GM19328 (cell line): Measurements from ENCODE around the gene MACROD2.
"Not testable (repeated sequence)": the region's sequence is repeated elsewhere in the genome, so short reads cannot be mapped to it uniquely, and the experiment has no call there.

ENCODE experiments used
- ATAC-seq: cut with Tn5 transposase; IDR thresholded peaks from one replicate; pipeline ENCODE4 v1.9.1; 2021; ENCODE audit warnings: mild to moderate bottlenecking, moderate library complexity; ENCODE audit not compliant: unreplicated experiment

MACROD2 gene

DNA sequence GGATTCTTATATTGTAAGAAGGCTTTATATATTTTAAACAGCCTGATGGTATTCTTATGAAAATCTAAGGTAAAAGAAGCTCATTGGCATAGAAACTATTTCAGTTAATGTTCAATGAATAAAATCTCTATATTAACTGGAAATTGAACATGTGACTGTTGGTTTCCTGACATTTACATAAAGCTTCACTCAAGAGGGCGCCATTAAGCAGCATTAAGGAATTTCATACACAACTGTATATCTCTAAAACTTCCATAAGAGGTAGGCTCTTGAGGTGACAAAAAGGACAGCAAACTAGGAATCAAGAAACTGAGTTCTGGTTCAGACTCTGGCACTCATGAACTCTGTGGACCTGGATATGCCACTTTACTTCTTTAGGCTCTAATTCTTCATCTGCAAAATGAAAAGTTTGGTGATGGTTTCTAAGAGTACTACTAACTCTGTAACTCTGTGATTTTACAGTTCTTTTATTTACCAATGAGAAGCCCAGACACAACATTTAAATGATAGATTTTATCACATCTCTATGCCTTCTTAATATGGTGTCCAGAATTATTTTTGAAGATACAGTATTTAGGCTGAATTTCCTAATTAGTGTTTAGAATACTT lies 194.6 kb downstream of the MACROD2 start:
- no peak for ATAC-seq

DNA sequence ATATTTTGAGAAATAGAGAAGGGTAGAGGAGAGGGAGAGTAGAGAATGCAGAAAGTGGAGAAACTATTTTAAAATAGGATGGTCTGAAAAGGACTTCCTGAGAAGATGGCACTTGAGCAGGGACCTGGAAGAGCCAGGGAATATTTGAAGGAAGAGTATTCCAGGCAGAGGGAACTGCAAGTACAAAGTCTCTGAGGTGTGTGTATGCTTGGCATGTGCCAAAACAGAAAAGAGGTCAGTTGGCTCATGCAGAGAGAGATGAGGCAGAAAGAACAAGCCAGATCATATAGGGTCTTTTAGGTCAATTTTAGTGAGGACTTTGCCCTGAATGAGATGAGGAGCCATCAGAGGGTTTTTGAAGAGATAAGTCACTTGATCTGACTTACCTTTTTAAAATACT lies 196.2 kb downstream of the MACROD2 start:
- no peak for ATAC-seq

DNA sequence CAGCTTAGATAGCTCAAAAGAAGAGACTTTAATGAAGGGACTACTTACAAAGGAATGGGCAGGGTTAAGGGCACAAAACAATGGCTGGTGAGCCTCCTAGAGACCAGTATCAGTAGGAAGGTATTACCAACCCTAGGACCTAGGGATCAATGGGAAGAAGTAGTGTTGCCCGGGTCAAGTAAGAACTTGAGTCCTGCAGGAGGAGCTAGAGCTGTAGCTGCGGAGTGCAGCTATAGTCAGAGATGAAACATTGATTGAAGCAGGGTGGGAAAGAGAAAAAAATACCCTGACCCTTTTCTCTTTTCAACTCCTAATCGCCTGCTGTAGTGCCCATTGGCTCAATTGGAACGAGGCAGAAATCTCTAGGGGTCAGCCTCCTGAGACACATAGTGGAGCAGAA lies 198.1 kb downstream of the MACROD2 start:
- no peak for ATAC-seq

DNA sequence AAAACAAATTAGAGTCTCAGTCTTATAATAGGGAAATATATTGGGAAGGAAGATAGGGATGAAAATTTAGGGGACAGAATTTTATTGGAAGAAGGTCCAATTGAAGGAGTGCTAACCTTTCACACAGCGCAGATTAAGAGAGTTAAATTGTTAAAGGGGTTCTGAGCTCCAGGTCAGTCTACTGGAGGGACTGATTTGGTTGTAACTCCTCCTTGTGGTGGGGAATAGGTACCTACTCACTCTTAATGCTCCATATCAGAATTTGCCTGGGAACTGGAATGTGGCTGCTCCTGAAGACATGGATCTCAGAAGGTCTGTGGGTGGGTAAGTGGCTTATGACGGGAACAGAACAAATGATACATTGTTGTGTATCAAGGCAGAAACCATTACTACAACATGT lies 198.6 kb downstream of the MACROD2 start:
- ATAC-seq = no peak

DNA sequence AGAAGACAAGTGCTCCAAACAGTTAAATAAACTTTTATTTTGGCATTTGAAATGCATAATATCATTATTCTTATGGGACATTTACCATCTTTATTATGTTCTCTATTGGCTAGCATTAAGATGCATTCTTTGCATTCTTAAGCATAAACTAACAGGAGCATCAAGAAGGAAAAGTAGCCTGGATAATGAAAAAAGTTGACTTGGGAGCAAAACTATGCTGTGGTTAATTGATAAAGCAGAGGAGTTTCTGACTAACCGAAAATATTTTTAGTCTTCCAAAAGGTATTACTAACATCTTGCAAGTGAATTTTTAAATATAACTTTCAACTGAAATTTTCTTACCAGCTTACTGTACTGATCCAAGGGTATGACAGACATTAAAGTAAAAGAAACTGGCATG lies 201.8 kb downstream of the MACROD2 start:
- ATAC-seq = no peak

DNA sequence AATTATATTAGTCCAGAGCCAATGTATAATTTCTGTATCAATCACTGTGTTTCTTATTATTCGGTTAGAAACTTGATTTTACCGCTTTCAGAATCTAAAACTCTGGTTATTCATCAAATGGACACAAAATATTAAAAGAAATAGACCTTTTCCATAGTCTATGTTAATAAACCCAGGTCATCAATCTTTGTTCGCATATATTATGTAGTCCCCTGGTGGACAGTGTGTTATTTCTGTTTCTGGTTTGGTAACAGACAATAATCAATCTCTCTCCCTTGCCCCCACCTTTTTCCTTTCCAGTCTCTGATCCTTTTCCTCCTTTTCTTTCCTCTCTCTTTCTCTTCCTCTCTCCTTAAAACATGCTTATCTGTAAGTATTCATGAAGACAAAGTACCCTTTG lies 203.1 kb downstream of the MACROD2 start:
- no peak for ATAC-seq

DNA sequence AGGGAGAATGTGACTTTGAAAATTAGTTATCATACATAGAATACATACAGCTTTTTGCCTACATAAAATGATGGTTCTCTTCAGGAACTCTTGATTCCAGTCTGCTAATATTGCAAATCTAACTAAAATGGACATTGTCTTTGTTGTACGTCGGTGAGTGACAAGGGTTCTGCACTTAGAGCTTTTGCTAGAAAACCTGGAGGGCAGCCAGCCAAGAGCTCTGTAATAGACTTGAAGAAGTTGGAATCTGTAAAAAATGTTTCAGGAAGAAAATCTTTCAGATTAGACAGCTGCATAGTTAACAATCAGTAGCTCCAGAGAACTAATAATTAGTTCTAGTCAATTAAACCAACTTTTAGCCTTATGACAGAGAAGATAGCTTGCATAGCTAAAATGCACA lies 203.8 kb downstream of the MACROD2 start:
- ATAC-seq = no peak

DNA sequence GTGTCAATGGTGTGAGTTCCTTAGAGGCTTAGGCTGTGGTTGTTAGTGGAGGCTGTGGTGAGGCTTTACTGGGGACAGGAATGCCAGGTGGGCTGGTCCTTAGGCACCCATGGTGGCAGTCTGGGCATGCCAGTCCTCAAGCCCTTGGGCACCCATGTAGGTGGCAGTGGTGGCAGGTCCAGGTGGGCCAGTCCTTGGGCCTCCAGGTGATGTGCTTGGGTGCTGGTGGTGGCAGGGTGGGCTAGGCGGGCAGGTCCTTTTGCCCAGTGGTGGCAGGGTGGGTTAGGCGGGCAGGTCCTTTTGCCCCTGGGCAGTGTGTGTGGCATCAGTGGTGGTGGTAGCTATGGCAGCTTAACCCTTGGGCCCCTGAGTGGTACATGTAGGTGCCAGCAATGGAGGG lies 208.3 kb downstream of the MACROD2 start:
- ATAC-seq = no peak

DNA sequence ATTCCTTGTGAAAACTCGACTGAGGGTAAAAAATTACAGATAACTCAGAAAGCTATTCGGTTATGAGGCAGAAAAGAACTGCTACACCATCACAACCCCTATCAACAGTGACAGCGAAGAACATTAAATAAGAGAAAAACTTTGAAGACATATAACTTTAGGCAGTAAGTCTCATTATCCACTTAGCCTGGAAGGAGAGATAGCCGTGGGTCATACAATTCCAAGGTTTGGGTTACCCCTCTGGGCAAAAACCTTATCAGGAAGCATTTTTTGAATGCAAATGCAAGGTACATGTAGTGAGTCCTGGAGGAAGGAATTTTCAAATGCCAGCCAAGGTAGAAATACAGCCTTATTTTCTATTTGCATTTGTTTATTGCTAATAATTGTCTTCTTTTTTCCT lies 212.3 kb downstream of the MACROD2 start:
- no peak for ATAC-seq

DNA sequence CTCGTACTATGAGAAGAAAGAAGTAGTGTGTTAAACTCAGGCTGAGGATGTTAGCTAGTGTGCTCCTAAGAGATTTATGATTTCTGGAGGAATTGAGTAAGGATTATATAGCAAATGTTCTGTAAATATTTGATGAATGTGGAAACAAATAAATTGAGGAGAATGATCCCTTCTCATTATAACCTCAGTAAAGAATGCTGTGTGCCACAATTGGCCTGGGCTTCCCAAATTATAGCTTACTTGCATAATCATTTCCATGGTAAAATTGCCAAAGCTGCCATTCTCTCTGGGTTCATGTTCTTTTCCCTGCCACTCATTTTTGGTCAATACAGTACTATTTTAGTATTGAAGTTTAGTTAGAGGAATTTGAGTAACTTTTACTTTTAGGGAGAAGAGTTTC lies 213.6 kb downstream of the MACROD2 start:
- no peak for ATAC-seq

DNA sequence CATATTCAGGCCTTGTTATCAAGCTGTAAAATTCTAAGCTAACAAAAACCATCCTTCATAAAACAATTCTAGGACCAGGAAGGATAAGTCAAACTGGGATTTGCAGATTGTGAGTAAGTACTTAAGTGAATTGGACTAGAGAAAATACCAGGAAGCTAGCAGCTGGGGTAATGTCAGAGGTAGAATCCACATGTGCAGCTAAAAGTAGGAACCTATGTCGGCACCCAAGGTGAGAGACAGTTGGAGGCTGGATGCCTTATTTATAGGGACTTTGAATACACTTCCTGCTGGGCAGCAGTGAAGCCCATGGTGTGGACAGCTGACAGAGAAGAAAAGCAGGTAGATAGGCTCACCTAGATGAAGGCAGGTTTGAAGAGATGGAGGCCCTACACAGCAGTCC lies 214.8 kb downstream of the MACROD2 start:
- ATAC-seq = no peak

DNA sequence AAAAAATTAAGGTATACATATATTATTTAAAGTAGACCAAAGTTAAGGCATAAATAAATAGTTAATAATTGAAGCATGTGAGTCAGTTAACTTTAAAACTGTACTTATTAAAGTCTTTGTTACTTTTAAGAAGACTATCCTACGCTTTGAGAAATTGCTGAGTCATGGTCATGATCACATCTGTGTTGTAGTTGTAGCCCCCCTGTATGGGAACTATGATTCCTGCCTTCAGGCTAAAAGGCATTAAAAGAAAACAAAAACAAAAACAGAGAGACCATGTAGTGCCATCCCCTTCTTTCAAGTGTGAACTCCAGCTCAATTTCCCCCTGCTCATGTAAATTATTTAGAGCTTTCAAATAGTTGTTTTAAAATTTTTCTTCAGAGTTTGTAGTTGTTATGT lies 218.7 kb downstream of the MACROD2 start:
- ATAC-seq = no peak

DNA sequence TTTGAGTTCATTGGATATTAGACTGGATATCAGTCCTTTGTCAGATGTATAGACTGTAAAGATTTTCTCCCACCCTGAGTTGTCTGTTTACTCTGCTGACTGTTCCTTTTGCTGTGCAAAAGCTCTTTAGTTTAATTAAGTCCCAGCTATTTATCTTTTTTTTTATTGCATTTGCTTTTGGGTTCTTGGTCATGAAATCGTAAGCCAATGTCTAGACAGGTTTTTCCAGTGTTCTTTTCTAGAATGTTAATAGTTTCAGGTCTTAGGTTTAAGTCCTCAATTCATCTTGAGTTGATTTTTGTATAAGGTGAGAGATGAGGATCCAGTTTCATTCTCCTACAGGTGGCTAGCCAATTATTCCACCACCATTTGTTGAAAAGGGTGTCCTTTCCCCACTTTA lies 220.6 kb downstream of the MACROD2 start:
- ATAC-seq = not testable (repeated sequence)

DNA sequence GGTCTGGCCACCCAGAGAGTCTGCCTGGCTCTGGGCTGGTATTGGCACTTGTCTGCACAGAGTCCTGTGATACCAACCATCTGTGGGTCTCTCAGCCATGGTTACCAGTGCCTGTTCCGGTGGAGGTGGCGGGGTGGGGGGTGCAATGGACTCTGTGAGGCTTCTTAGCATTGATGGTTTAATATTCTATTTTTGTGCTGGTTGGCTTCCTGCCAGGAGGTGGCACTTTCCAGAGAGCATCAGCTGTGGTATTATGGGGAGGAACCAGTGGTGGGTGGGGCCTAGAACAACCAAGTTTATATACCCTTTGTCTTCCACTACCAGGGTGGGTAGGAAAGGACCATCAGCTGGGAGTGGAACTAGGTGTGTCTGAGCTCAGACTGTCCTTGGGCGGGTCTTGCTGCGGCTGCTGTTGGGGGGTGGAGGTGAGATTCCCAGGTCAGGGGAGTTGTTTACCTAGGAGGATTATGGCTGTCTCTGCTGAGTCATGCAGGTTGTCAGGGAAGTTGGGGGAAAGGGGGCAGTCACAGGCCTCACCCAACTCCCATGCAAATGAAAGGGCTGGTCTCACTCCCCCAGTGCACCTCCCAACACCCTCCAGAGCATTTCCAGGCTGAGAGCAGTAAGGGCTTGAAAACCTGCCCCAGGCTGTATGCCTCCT lies 224.6 kb downstream of the MACROD2 start:
- ATAC-seq = no peak

DNA sequence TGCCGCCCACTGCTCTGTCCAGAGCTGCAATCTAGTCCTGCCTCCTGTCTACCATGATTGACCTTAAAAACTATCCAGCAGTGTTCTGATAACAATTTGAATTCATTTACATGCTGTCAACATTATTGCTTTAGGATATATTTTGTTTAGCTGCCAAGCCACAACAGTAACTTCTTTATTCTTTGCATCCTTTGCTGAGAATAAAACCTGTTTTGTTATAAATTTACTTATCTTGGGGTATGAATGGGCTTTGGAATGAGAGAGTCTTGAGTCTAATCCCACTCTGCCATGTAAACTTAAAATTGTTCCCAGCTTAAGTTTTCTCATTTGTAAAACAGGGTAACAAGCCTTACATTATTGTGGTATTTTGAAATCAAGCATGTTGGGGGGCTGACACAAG lies 225.7 kb downstream of the MACROD2 start:
- no peak for ATAC-seq

DNA sequence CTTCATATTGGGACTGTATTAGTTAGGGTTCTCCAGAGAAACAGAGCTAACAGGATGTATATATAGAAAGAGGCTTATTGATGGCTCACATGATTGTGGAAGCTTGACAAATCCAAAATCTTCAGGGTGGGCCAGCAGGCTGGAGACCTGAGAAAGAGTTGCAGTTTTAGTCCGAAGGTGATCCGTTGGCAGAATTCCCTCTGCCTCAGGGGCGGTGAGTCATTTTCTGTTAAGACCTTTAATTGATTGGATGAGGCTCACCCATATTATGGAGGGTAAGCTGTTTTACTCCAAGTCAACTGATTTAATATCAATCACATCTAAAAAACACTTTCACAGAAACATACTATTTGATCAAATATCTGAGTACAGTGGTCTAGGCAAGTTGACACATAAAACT lies 228.5 kb downstream of the MACROD2 start:
- ATAC-seq = no peak

DNA sequence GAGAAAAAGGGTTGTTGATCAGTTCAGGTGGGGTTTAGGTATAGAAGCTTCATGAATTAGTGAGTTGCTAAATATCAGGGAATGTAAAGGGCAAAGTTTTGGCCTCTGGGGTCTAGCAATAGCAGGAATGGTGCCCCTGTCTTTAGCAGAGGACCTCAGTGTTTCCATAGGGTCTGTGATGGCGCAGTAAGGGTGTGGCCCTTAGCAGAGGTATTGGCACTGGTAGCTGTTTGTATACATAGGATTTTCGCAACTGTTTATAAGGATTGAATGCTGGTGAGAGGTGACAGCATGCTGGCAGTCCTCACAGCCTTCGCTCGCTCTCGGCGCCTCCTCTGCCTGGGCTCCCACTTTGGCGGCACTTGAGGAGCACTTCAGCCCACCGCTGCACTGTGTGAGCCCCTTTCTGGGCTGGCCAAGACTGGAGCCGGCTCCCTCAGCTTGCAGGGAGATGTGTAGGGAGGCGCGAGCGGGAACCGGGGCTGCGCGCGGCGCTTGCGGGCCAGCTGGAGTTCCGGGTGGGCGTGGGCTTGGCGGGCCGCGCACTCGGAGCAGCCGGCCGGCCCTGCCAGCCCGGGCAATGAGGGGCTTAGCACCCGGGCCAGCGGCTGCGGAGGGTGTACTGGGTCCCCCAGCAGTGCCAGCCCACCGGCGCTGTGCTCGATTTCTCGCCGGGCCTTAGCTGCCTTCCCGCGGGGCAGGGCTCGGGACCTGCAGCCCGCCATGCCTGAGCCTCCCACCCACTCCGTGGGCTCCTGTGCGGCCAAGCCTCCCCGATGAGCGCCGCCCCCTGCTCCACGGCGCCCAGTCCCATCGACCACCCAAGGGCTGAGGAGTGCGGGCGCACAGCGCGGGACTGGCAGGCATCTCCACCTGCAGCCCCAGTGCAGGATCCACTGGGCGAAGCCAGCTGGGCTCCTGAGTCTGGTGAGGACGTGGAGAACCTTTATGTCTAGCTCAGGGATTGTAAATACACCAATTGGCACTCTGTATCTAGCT lies 231.0 kb downstream of the MACROD2 start:
- not testable (repeated sequence) for ATAC-seq

DNA sequence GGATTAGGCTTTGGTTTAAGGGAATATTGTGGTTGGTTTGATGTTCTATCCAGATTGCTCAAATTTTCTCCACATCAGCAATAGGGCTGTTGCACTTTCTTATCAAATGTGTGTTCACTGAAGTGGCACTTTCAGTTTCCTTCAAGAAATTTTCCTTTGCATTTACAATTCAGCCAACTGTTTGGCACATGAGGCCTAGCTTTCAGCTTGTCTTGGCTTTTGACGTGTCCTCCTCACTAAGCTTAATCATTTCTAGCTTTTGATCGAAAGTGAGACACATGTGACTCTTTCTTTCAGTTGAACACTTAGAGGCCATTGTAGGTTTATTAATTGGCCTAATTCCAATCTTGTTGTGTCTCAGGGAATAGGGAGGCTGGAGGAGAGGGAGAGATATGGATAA lies 237.3 kb downstream of the MACROD2 start:
- ATAC-seq = no peak

DNA sequence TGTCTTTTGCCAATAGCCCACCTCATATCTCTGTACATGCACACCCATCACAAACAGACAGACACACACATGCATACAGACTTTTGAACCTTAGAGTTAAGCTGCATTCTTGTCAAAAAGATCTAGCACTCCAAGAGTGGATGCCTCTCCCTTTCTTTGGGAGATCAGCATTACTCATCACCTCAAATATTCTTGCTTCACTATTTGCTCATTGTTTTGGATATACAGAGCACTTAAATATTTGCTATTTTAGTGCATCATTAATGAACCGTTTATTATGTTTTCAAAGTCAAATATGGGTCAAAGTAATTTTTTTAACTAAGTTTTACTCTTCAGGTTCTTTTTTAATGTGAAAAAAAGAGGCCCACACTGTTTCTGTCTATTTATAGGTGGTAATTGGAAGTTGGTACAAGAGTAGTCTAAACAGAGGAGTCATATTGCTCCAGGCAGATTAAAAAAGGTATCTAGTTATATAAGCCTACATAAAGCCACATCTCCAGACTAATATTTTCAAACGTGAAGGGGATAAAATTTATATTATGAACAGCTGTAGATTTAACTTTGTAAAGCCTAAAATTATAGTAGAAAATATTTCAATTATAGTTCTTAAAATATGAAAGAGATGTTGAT lies 239.5 kb downstream of the MACROD2 start:
- no peak for ATAC-seq

DNA sequence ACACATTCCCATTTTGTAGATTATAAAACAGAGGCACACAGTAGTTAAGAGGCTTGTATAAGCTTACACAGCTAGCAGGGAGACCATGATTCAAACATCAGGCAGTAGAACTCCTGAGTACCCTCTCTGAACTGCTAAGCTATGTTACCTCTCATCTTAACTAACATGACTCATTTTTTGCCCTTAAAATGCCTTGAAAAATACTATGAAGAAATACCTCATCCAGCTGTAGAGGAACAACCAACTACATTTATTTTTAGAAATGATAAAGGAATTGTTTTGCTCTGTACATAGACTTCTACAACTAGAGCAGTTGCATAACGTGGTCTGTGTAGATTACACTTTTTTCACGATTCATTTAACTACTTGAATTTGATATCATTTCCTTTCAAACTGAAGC lies 240.0 kb downstream of the MACROD2 start:
- no peak for ATAC-seq

DNA sequence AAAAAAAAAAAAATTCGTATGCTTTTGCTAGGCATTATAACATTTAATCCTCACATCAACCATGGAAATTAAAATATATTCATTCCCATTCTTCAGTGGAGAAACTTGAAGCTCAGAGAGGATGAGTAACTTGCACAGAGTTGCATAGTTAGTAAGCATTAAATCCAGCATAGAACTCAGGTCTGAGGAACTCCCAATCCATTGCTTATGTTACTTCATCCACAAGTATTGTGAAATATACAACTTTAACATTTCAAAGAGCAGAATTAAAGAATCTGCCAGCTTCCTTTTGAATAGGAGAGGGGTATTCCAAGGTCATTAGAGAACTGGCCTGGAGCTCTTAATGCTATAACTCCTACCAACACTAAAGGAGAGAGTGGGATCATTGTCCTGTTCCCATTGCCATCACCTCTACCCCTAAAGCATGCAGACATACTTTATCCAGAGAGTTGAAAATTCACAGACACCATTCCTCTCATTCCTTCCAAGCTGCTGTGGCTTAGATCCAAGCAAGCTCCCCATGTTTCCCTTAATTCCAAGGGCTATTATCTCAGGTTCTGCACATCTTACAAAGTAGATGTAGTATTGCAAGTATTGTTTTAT lies 250.2 kb downstream of the MACROD2 start:
- no peak for ATAC-seq
